Activated T-cell treated with anti-CD3 and anti-CD28 coated beads, Interleukin-2, amount 50 U/mL, for 72 hours (primary cell): ENCODE results near the gene WBP11. TPM values are rescaled to one million over a fixed set of nuclear protein-coding genes. Genes with fewer than 3 reads are reported as not detected.
A peak's percentile ranks its signal among the peaks of the same experiment; 100 is the strongest.

Source experiments
- ATAC-seq, 2 donors: fragments of 150-1000 bp; cut with Tn5 transposase; replicated peaks in 1 of 2; 2 replicates each; pipeline ENCODE4 v1.10.0; 2021; ENCODE audit warnings: moderate library complexity in 2 of 2, mild to moderate bottlenecking in 1 of 2
- DNase-seq, 2 donors: peaks; one replicate each; pipeline ENCODE4 v3.0.0; 2021 to 2022; ENCODE audit warnings: mixed read lengths in 1 of 2
- H3K27ac Mint-ChIP-seq: one replicate; pipeline ENCODE4 v1.8.0; 2022; ENCODE audit warnings: mild to moderate bottlenecking, moderate library complexity, mixed read lengths
- H3K27me3 Mint-ChIP-seq: one replicate; pipeline ENCODE4 v1.8.0; 2022; ENCODE audit warnings: low read depth, mixed read lengths
- H3K36me3 Mint-ChIP-seq, 2 donors: one replicate each; pipeline ENCODE4 v1.8.0; 2022; ENCODE audit warnings: mixed read lengths in 2 of 2, mild to moderate bottlenecking in 1 of 2; ENCODE audit not compliant: insufficient read depth in 2 of 2
- H3K4me1 Mint-ChIP-seq: one replicate; pipeline ENCODE4 v1.8.0; 2022; ENCODE audit warnings: low read depth, mixed read lengths
- H3K4me3 Mint-ChIP-seq, 2 donors: one replicate each; pipeline ENCODE4 v1.8.0; 2022; ENCODE audit warnings: mild to moderate bottlenecking in 2 of 2, mixed read lengths in 2 of 2, moderate library complexity in 2 of 2
- H3K9me3 Mint-ChIP-seq, 2 donors: one replicate each; pipeline ENCODE4 v1.8.0; 2022; ENCODE audit warnings: mixed read lengths in 2 of 2
- total RNA-seq, 2 donors: library from RNA; stranded (reverse); gene quantifications; one replicate each; pipeline ENCODE4 v1.2.3, GENCODE V29; 2022

WBP11 gene
- total RNA-seq, 2 donors from 2014 or later = 104 to 111 TPM

GRCh38 chr12:14810167-14810952 lies 7.1 kb upstream of the WBP11 start:
- no peak for ATAC-seq
- Mint-ChIP-seq H3K4me3 (no peak overlapping the region), H3K36me3 (no peaks in the 10 kb centered on the region), H3K9me3 (no peaks in the 10 kb centered on the region), H3K4me1 (peaks cover 18% of the 10 kb centered on the region), H3K27me3 (no peaks in the 10 kb centered on the region), H3K27ac (no peak overlapping the region)
- no peak for DNase-seq

- Mint-ChIP-seq H3K4me1 (peaks cover 17% of the 10 kb centered on the region), H3K36me3 (peaks cover 5 to 19% of the 10 kb centered on the region in 2 donors), H3K27me3 (no peaks in the 10 kb centered on the region), H3K27ac (no peak overlapping the region), H3K4me3 (no peak overlapping the region), H3K9me3 (no peaks in the 10 kb centered on the region)
- DNase-seq = no peak
- ATAC-seq = peak; percentile 1 to 2
Measured at GRCh38 chr12:14803830-14804160, 517 bp upstream of the WBP11 start.

- Mint-ChIP-seq H3K27ac (no peak overlapping the region), H3K27me3 (no peaks in the 10 kb centered on the region), H3K9me3 (no peaks in the 10 kb centered on the region), H3K4me3 (no peak overlapping the region), H3K36me3 (peaks cover 5 to 28% of the 10 kb centered on the region in 2 donors), H3K4me1 (peaks cover 17% of the 10 kb centered on the region)
- no peak for ATAC-seq
- no peak for DNase-seq
Measured at GRCh38 chr12:14802721-14803010, 612 bp downstream of the WBP11 start.

GRCh38 chr12:14802247-14802646 lies 1.0 kb downstream of the WBP11 start:
- DNase-seq (no peak), ATAC-seq (no peak)
- Mint-ChIP-seq H3K27ac (no peak overlapping the region), H3K36me3 (peaks cover 5 to 33% of the 10 kb centered on the region in 2 donors), H3K27me3 (no peaks in the 10 kb centered on the region), H3K9me3 (no peaks in the 10 kb centered on the region), H3K4me3 (no peak overlapping the region), H3K4me1 (peaks cover 17% of the 10 kb centered on the region)

- DNase-seq (no peak), ATAC-seq (no peak)
- Mint-ChIP-seq H3K36me3 (peaks cover 9 to 72% of the 10 kb centered on the region in 2 donors), H3K9me3 (no peaks in the 10 kb centered on the region), H3K4me3 (no peak overlapping the region), H3K27ac (peak overlapping the region; percentile 22), H3K27me3 (no peaks in the 10 kb centered on the region), H3K4me1 (no peaks in the 10 kb centered on the region)
Measured at GRCh38 chr12:14795028-14795448, 8.2 kb downstream of the WBP11 start.

- no peaks in the 10 kb centered on the region for H3K27me3 Mint-ChIP-seq
- H3K4me1 Mint-ChIP-seq = no peaks in the 10 kb centered on the region
- no peak for ATAC-seq
- H3K27ac Mint-ChIP-seq = no peak overlapping the region
- no peak for DNase-seq
- H3K36me3 Mint-ChIP-seq = peaks cover 4 to 49% of the 10 kb centered on the region in 2 donors
- H3K4me3 Mint-ChIP-seq = no peak overlapping the region
- H3K9me3 Mint-ChIP-seq = no peaks in the 10 kb centered on the region
Measured at GRCh38 chr12:14785568-14785967, 17.7 kb downstream of the WBP11 start.

- Mint-ChIP-seq H3K36me3 (peaks cover 4 to 38% of the 10 kb centered on the region in 2 donors), H3K9me3 (no peaks in the 10 kb centered on the region), H3K4me3 (no peak overlapping the region), H3K4me1 (peaks cover 4% of the 10 kb centered on the region), H3K27me3 (no peaks in the 10 kb centered on the region), H3K27ac (no peak overlapping the region)
- ATAC-seq (no peak), DNase-seq (no peak)
Measured at GRCh38 chr12:14784471-14784870, 18.8 kb downstream of the WBP11 start.

- peaks cover 4 to 28% of the 10 kb centered on the region in 2 donors for H3K36me3 Mint-ChIP-seq
- H3K9me3 Mint-ChIP-seq = no peaks in the 10 kb centered on the region
- no peak overlapping the region for H3K27ac Mint-ChIP-seq
- DNase-seq (no peak), ATAC-seq (no peak)
- H3K4me1 Mint-ChIP-seq = peaks cover 5% of the 10 kb centered on the region
- no peak overlapping the region for H3K4me3 Mint-ChIP-seq
- no peaks in the 10 kb centered on the region for H3K27me3 Mint-ChIP-seq
Measured at GRCh38 chr12:14782756-14783155, 20.5 kb downstream of the WBP11 start.

GRCh38 chr12:14781563-14781962 lies 21.7 kb downstream of the WBP11 start:
- ATAC-seq (no peak), DNase-seq (no peak)
- Mint-ChIP-seq H3K9me3 (no peaks in the 10 kb centered on the region), H3K27me3 (no peaks in the 10 kb centered on the region), H3K27ac (no peak overlapping the region), H3K36me3 (peaks cover 0 to 16% of the 10 kb centered on the region in 2 donors), H3K4me1 (peaks cover 11% of the 10 kb centered on the region), H3K4me3 (no peak overlapping the region)

GRCh38 chr12:14780859-14781258 lies 22.4 kb downstream of the WBP11 start:
- Mint-ChIP-seq H3K4me3 (no peak overlapping the region), H3K27me3 (no peaks in the 10 kb centered on the region), H3K4me1 (peaks cover 18% of the 10 kb centered on the region), H3K36me3 (peaks cover 0 to 12% of the 10 kb centered on the region in 2 donors), H3K27ac (no peak overlapping the region), H3K9me3 (no peaks in the 10 kb centered on the region)
- DNase-seq (no peak), ATAC-seq (no peak)

- H3K27me3 Mint-ChIP-seq = no peaks in the 10 kb centered on the region
- peaks cover 24% of the 10 kb centered on the region for H3K4me1 Mint-ChIP-seq
- ATAC-seq (no peak), DNase-seq (no peak)
- H3K36me3 Mint-ChIP-seq = peaks cover 2 to 13% of the 10 kb centered on the region in 2 donors
- H3K9me3 Mint-ChIP-seq = no peaks in the 10 kb centered on the region
- H3K4me3 Mint-ChIP-seq = no peak overlapping the region
- peak overlapping the region; percentile 67 for H3K27ac Mint-ChIP-seq
Measured at GRCh38 chr12:14779834-14780233, 23.4 kb downstream of the WBP11 start.

- Mint-ChIP-seq H3K27ac (no peak overlapping the region), H3K4me1 (peaks cover 39% of the 10 kb centered on the region), H3K36me3 (peaks cover 9 to 11% of the 10 kb centered on the region in 2 donors), H3K4me3 (no peak overlapping the region), H3K27me3 (no peaks in the 10 kb centered on the region), H3K9me3 (no peaks in the 10 kb centered on the region)
- ATAC-seq = no peak
- no peak for DNase-seq
Measured at GRCh38 chr12:14777271-14777670, 26.0 kb downstream of the WBP11 start.

GRCh38 chr12:14776236-14776961 lies 26.9 kb downstream of the WBP11 start:
- ATAC-seq (no peak), DNase-seq (no peak)
- H3K27me3 Mint-ChIP-seq = no peaks in the 10 kb centered on the region
- H3K27ac Mint-ChIP-seq = peak overlapping the region; percentile 97
- peak overlapping the region; percentile 99 for H3K4me3 Mint-ChIP-seq
- peaks cover 9 to 11% of the 10 kb centered on the region in 2 donors for H3K36me3 Mint-ChIP-seq
- peaks cover 47% of the 10 kb centered on the region for H3K4me1 Mint-ChIP-seq
- H3K9me3 Mint-ChIP-seq = no peaks in the 10 kb centered on the region

GRCh38 chr12:14775636-14775980 lies 27.7 kb downstream of the WBP11 start:
- ATAC-seq = no peak
- Mint-ChIP-seq H3K4me3 (peak overlapping the region; percentile 99), H3K27me3 (no peaks in the 10 kb centered on the region)

More at GRCh38 chr12:14775636-14775980, 27.7 kb downstream of the WBP11 start:
- Mint-ChIP-seq H3K27ac (peak overlapping the region; percentile 97), H3K4me1 (peaks cover 54% of the 10 kb centered on the region), H3K9me3 (no peaks in the 10 kb centered on the region), H3K36me3 (peaks cover 12 to 15% of the 10 kb centered on the region in 2 donors)
- no peak for DNase-seq
